HG03342 (cell line): ENCODE data around the gene ICA1.
A peak's percentile ranks its signal among the peaks of the same experiment; 100 is the strongest.

Source experiments
- ATAC-seq: cut with Tn5 transposase; IDR thresholded peaks from one replicate; pipeline ENCODE4 v1.9.1; 2021; ENCODE audit warnings: mild to moderate bottlenecking, moderate library complexity; ENCODE audit not compliant: unreplicated experiment

The ICA1 gene

DNA sequence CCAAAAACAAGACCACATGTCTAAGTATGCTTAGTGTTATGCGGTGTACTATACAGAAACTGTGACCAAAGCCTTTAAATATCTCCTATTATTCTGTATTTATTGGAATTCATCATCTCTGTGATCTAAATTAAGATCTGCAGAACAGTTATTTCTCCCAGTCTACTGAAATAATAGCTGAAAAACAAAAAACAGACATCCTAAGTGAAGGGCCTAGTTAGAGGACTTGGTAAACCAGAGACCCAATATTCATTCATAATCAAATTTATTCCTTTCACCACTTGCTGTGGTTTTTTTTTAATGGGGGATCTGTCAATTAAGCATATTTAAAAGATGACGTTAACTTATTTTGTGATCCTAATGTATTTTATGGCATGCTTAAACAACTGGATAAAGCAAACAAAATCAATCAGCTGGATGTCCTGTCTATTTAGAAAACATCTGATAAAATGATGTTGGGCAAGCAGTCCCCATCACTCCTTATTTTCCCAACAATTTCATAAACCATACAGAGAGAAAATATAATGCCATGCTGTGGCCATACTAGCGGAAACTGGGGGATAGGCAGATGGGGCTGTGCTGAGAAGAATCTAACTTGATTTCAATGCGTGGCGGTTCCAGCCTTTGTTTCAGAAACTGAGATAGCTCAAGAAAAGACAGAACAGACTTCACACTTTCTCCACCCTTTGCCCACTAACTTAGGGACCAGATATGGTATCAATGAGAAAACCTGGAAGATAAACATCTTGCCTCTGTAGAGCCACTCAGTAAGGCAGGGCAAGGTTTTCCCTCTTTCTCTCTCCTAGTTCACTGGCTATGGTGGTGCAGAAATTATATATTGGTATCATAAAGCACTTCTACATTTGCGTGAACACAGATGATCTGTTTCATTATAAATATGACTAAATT is 32.9 kb downstream of the ICA1 start:
- ATAC-seq: no peak

DNA sequence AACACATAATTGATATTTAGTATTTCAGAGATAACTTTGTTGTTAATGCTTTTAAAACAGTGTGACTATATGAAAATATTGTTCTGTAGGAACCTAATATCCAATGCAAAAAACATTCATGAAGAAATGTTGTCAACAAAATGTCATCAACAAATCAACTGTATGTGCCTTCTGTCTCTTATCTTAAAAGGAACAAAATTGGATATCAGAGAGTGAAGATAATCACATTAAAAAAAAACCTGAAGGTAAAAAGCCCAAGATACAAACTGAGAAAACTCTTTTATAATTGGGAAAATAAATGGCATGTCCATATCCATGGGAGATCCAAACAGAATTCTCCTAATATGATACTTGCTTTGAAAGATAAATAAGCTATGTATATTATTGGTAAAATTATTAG is 33.9 kb downstream of the ICA1 start:
- ATAC-seq: no peak

DNA sequence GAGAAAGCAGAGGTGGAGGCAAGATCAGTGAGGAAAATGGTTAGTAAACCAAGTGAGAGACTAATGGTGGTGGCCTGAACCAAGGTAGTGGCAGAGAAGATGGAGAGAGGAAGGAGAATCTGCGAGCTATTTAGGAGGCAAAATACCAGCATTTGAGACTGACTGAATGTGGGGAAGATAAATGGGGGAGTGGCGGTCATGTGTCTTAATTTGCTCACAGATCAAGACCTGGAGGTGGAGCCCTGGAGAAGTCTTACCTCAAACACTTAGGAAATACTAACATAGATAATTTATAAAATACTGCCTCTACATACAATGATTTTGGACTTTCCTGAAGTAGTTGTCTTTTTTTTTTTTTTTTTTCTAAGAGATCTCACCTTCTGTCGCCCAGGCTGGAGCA is 34.7 kb downstream of the ICA1 start:
- no peak for ATAC-seq

DNA sequence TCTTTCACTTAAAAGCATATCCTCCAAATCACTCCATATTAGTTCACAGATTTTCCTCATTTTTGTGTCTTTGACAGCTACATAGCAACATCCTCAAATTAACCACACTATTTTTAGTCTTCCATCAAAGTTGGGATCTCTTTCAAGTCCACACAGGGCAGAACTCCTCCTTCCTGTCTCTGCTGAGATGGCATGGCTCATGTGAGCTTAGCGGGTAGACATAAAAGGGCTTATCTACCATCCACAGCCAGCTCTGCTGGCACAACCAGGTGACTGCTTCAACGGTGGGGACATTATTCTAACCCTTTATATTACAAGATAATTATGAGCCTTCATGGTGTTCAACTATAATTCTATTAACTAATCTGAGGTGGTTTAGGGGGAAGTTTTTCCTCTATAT is 35.5 kb downstream of the ICA1 start:
- no peak for ATAC-seq

DNA sequence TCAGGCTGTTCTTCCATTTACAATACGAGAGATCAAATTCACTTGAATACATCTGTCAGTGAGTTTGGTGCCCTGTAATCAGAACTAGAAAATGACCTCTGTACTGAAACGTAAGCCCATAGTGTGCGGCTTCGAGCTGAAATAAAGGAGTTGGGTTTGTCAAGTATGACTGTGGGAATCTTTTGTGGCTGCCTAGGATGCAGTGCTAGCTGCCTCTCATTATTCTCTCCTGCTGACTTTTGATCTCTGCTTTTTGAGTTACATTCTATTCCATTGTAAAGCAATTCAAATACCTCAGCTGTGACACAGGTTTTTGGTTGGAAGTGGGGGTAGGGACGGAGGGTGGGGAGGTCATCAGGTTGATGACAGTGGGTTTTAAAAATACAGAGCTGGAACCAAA is 40.4 kb downstream of the ICA1 start:
- ATAC-seq: no peak

DNA sequence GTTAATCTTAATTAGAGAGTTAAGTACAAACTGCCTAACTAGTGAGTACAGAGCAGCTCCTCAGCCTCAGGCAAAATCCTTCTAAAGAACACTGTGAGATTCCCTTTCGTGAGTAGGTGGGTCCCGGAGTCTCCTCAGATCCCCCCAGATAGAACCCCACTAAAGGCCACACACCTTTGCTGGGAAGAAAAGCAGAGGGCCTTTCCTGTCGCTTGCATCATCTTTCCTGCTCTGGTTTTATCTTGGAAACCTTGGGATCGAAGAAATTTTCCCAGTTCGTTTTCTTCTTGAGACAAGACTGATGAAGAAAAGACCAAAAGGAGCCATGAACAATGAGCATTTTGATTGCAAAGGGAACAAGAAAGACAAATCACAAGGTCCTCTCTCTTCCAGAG is 40.9 kb downstream of the ICA1 start:
- no peak for ATAC-seq

DNA sequence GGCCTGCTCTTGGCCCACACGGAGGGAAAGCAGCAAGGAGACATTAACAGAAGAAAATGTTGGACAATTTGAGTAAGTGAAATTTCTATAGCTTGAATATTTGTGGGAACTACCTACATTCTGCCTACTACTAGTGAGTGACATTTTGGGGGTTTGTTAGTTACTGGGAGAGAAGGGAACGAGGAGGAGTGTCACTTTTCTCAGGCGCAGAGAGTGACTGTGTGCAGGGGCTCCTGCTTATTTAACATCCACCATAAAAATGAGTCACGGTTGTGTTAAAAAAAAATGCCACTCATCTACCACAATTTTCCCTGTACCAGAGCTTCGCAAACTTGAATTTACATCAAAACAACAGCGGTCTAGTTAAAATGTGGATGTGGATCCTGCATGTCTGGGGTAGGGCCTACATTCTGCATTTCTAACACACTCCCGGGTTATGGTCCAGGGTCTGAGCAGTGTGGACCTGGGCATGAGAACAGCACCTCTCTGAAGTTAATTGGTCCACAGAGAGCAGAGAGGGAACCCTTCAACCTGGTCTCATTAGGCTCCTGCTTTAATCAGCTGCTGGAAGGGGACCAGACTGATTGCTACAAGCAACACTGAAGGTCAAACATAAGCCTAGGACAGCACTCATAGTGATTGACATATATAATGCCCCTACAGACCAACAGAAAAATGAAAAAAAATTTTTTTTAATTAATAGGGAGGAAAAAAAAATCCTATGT is 41.4 kb downstream of the ICA1 start:
- ATAC-seq: no peak

DNA sequence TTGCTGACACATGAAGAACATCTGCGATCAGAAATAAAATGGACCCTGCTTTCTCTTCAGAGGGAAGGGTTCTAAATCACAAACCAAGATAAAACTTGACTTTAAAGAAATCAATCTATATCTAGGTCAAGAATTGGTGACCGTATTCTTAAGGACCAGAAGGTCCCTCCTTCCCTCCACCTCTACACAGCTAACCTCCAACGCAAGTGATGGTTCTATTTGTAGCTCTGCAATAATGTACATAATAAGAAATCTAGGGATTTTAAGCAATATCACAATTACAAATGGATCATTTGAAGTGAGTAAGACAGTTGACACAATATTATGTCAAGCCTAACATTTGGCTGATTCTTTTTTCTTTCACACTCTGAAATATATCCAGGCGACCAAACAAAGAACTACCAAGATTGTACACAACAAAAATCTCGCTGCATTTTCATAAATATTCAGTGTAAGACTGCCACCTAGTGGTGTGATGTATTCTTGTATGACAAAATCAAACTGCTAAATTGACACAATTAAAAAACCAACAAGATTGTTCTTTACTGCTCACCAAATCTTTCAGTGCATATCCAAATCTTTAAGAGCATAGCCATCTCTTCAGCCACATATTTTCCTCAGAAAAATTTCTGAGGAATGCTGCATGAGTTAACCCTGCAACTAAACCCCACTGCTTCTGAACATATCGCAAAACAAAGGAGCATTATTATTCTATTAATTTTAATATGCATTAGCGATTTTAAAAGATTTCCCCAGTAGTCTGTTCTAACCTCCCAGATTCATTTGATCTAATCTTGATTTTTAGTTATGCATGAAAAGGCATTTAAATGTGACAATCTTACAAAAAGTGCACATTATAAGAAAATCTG is 44.5 kb downstream of the ICA1 start:
- peak; percentile 48 for ATAC-seq

DNA sequence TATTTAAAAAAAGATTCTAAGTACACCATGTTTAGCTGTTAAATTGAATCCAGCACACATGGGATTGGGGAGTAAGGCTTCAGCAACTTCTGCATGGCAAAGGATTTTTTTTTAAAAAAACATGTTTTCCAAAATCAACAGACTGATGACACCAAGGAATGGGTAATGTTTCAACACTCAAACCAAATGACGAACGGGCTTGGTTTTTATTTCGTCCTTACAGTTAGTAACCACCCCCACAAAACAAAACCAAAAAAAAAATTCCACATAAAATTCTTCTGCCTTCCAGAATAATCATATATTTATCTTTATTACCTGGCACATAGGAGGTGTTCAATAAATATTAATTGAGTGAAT is 45.7 kb downstream of the ICA1 start:
- no peak for ATAC-seq

DNA sequence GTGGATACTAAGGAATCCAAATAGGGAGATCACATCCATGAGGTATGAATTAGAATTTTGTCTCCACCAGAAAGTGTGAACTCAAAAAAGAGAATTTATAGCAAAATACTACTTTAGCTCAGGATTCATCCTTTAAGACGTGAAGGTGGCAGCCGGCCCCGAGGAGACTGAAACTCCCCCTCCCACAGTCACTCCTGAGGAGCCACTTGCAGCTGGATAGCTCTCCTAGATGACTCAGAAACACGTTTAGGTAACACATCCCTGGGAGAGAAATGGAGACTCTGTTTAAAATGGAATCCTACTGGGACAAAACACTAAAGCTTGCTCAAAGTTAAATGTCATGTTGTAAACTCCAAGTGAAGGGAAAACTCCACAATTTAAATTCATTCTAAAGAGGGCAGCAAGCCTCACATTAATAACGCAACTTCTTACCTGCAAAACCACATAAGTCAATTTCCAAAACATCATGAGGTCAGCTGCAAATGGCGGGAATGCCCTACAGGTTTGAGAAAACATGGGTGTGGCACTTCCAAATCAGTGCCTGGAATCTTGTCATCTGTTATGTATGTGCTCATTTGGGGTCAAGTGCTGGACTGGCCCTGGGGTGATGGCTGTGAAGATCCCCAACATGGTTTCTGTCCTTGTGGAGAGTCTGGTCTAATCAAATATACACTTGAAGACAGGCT is 46.2 kb downstream of the ICA1 start:
- no peak for ATAC-seq

DNA sequence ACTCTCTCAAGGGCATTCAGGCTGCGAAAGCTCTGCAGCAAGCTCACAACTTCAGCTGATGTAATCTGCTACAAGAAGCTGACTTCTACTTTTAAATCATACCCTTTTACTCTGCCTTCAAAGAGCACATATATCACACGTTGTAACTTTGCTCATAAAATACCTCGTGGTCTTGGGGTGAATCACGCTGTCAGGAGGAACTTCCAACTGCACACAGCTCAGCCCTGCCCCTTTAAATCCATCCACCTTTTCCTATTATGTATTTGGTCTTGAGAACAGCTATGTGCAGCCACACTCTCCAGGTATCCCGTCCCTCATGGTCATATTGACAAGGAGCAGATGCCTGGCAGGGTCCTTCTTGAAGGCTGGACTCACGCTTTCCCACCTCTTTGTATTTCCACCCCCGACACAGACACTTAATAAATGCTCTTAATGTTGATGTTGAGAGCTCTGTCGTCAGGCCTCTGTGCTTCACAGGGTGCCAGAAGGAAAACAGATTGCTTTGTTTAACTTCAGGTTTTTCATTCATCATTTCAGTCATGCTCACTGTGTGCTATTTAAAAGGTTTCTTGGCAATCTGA is 47.6 kb downstream of the ICA1 start:
- ATAC-seq: no peak

DNA sequence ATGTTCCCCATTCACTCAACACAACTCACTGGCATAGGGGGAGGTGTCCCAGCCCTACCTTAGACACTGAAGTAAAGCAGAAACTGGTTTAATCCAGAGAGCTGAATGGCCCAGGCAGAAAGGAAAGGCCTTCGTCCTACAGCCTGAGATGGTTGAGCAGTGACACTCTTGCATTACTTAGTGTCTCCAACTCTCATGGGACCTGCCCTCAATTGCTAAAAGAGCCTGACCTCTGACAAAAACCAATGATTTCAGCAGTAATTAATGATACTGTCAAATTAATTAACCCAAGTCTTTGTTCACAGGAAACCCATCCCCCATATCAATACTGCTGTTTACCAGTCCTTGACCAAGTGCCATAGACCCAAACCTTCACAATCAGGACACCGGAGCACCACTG is 48.6 kb downstream of the ICA1 start:
- no peak for ATAC-seq

DNA sequence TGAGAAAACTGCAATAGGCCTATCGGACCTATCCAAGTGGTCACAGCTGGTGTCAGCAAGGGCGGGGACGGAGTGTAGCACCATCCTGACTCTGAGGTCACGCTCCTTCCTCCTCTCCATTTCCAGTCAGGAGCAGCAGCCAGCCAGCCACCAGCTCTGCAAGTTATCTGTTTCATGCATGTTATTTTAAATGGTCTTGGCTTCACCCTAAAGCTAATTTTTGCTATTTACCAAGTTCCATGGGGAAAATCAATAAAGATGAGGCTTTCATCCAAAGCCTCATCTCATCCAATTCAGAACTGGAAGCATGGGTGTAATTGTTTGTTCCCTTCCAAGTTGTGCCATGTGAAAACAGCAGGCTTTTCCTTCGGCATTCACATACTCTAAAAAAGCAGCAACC is 49.3 kb downstream of the ICA1 start:
- no peak for ATAC-seq

DNA sequence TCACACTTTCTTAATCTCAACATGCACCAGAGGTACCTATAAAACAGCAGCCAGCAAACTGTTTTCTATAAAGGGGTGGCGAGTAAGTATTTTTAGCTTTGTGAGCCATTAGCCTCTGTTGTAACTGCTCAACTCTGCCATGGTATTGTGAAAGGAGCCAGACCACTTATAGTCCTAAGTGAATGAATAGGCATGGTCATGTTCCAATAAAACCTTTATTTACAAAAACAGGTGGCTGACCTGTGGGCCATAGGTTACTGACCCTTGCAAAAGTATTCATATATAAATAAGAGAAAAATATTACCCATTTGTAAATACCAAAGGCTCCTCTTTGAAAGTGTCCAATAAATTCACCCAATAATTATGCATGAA is 50.3 kb downstream of the ICA1 start:
- ATAC-seq: no peak

DNA sequence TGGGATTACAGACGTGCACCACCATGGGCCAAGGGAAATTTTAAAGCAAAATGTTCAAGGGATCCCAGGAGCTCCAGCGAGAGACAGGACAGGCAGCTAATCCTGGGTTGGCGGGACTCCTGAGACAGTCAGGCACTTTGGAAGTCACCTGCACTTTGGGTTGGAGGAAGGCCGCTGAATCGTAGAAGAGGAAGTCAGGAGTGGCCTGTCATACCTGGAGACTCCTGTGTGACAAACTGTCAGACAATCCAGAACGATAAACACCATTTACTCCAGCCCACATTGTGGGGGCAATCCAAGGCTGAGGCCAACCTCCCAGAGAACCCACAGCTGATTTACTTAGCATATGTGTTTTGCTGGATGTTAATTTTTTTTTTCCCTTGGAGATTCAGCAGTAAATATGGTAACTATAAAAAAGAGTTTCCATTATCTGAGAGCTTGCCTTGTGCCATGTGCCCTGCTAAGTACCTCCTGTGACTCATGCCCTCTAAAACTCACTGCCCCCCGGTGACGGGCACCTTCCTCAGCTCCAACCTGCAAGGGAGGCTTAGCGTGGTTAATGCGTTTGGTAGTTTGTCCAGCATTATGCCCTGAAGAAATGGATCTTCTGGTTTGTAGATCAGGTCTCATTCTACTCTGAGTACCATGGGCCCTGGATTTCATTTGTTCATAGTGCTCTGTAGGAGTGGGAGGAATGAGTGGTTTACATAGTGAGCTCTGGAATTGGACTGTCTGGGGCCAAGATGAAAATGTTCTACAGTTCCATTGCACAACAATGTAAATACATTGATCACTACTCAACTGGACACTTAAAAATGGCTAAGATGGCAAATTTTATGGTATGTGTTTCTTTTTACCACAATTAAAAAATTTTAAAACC is 50.9 kb downstream of the ICA1 start:
- no peak for ATAC-seq

DNA sequence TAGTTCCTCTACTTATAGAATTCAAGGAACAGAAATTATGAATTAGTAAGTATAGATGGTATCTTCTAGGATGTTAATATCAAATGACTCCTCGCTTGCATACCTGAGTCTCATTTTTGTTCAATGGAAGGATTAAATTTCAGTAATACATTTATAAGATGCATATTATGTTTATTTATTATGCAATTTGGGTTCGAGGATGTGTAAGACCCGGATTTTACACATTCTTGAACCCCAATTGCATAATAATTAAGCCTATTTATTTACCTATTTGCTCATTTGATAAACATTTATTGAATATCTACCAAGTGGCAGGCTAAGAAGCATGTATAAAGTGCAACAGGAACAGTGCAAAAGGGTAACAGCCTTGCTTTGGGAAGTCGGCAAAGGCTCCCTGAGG is 52.6 kb downstream of the ICA1 start:
- no peak for ATAC-seq

DNA sequence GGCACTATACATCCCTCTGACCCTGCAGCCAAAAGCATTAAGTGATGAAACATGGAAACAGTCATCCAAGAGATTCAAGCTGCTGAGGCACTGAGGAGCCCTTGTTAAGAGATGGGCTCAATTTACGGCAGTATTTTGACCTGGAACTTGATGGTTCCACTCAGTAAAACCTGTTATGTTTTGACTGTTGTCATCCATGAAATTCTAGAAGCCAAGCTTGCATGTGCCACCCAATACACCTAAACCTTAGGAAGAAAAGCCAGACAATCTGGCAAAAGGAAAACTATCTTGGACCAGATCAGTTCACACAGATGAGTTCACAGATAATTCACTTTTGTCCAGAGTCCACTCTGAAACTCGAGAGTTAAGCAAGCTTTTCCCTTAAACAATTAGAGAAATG is 53.2 kb downstream of the ICA1 start:
- no peak for ATAC-seq

DNA sequence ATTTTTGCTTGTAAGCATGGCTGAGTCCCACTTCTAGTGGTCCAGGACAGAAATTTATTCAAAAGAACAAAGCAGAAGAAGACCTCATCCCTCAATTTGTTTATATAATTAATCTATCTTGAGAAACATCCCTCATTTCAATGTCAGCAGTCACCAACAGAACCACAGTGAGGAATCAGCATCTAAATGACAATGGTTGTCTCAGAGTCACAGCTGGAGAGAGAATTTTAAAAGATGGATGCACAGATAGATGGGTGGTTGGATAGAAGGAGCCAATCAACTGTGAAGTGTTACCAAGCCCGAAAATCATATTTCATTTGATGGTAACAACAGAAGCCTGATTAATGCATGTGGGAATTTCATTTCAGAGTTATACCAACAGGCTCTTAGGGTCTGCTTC is 55.0 kb downstream of the ICA1 start:
- no peak for ATAC-seq

DNA sequence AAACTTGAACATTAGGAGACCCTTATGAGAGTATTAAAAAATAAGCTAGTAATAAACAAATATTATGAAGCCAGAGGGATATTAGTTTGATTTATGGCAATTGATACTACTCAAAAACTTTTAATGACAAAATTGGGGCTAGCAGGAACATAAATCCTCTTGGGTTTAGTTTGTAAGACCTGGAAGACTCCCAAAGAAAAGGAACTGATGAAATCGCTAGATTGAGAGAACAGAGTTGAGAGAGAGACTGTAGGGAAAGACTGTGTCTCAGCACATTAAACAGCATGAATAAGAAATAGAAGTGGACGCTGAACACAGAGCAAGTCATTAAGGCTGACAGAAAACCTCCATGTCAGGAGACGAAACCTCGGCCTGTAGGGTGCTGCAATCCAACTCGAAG is 56.4 kb downstream of the ICA1 start:
- ATAC-seq: no peak

DNA sequence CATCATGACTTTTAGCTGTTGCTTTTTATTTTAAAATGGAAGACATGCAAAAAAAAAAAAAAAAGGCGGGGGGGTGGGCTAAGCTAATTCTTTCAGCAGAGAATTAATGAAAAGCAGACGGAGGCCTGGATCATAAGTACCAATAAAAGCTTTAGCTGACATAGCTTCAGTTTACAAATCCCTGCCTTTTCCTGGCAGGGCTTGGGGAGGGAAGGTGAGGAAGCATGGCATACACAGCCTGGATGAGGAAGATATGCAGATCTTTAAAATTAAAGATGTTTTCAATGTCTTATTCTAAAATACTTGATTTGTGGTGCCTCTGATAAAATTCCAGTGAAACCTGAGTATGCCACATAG is 57.0 kb downstream of the ICA1 start:
- ATAC-seq: no peak
